Endothelial cell of umbilical vein (primary cell): ENCODE measurements around the gene CCR1.

Experiments
- JUN ChIP-seq: IDR thresholded peaks from 2 replicates; pipeline ENCODE4 v1.6.1; 2011; ENCODE audit warnings: borderline replicate concordance, low read depth; ENCODE audit not compliant: insufficient read length, insufficient read depth
- POLR2A ChIP-seq: IDR thresholded peaks from 2 replicates; pipeline ENCODE4 v1.6.1; 2012; ENCODE audit warnings: low read depth, mild to moderate bottlenecking, control low read depth, low read length

- TF ChIP-seq JUN (no peak), POLR2A (no peak)
These were observed 30.3 kb upstream of the CCR1 start for GRCh38 chr3:46238386-46238785.
